Osteoblast (primary cell): Measurements from ENCODE around the gene SIGLEC11. TPM values are rescaled to one million over a fixed set of nuclear protein-coding genes. Genes with fewer than 3 reads are reported as not detected.

Experiments used
- DNase-seq: peaks from one replicate; pipeline ENCODE4 v3.0.0; 2011; ENCODE audit warnings: low spot score, mixed read lengths; ENCODE audit not compliant: insufficient read length; ENCODE audit errors: missing footprints
- H2AFZ ChIP-seq: 2 replicates; pipeline ENCODE4 v1.6.0; 2011; ENCODE audit warnings: mild to moderate bottlenecking, low read length
- H3K27ac ChIP-seq: 2 replicates; pipeline ENCODE4 v1.5.1; 2011; ENCODE audit warnings: mild to moderate bottlenecking, low read depth, low read length, moderate library complexity
- H3K27me3 ChIP-seq: 2 replicates; pipeline ENCODE4 v1.6.0; 2012; ENCODE audit warnings: mild to moderate bottlenecking, control low read depth, inconsistent platforms, low read length, moderate library complexity; ENCODE audit not compliant: insufficient read depth
- H3K36me3 ChIP-seq: 2 replicates; pipeline ENCODE4 v1.5.1; 2011; ENCODE audit warnings: mild to moderate bottlenecking, low read length, control low read depth, moderate library complexity; ENCODE audit not compliant: insufficient read depth
- H3K4me1 ChIP-seq: 2 replicates; pipeline ENCODE4 v1.5.1; 2011; ENCODE audit warnings: mild to moderate bottlenecking, low read length, control low read depth, moderate library complexity; ENCODE audit not compliant: insufficient read depth
- H3K4me2 ChIP-seq: 2 replicates; pipeline ENCODE4 v1.6.0; 2011; ENCODE audit warnings: mild to moderate bottlenecking, low read length; ENCODE audit not compliant: insufficient read depth
- H3K4me3 ChIP-seq: fragments of 200-600 bp; sonication (generic); 3 replicates; pipeline ENCODE4 v1.5.1; 2012; ENCODE audit warnings: mild to moderate bottlenecking, low read length, inconsistent platforms; ENCODE audit not compliant: insufficient read depth
- H3K79me2 ChIP-seq: 2 replicates; pipeline ENCODE4 v1.6.0; 2012; ENCODE audit warnings: mild to moderate bottlenecking, low read length, control low read depth, inconsistent platforms; ENCODE audit not compliant: insufficient read depth
- H3K9me3 ChIP-seq: 2 replicates; pipeline ENCODE4 v1.5.1; 2011; ENCODE audit warnings: low read depth, low read length, control low read depth
- H4K20me1 ChIP-seq: 2 replicates; pipeline ENCODE4 v1.6.0; 2012; ENCODE audit warnings: mild to moderate bottlenecking, low read length, control low read depth; ENCODE audit not compliant: insufficient read depth
- CTCF ChIP-seq: IDR thresholded peaks from 2 replicates; pipeline ENCODE4 v1.5.1; 2011; ENCODE audit warnings: mild to moderate bottlenecking, low read depth, low read length, moderate library complexity; ENCODE audit errors: extremely low read depth
- total RNA-seq: library from RNA; depleted of rRNA; stranded (reverse); fragments of >200 nt; gene quantifications from 2 replicates; pipeline ENCODE4 v1.2.3, GENCODE V29; 2012

The SIGLEC11 gene
- total RNA-seq, 1 donor: under 0.01 TPM

GRCh38 chr19:49986354-49986753 lies 25.4 kb upstream of the SIGLEC11 start:
- H3K4me1 ChIP-seq: no peaks in the 10 kb centered on the region
- H3K4me2 ChIP-seq: no peak overlapping the region
- TF ChIP-seq CTCF: no peak
- no peak for DNase-seq
- H4K20me1 ChIP-seq: peaks cover 49% of the 10 kb centered on the region
- H3K27me3 ChIP-seq: no peaks in the 10 kb centered on the region
- peaks cover 21% of the 10 kb centered on the region for H3K36me3 ChIP-seq
- H3K4me3 ChIP-seq: no peak overlapping the region
- H3K9me3 ChIP-seq: no peaks in the 10 kb centered on the region
- H2AFZ ChIP-seq: no peak overlapping the region
- no peak overlapping the region for H3K27ac ChIP-seq
- H3K79me2 ChIP-seq: no peaks in the 10 kb centered on the region

GRCh38 chr19:49985871-49986270 lies 24.9 kb upstream of the SIGLEC11 start:
- TF ChIP-seq CTCF: no peak
- H3K4me3 ChIP-seq: no peak overlapping the region
- H2AFZ ChIP-seq: no peak overlapping the region
- DNase-seq: no peak
- H3K4me2 ChIP-seq: no peak overlapping the region
- no peaks in the 10 kb centered on the region for H3K9me3 ChIP-seq
- no peak overlapping the region for H3K27ac ChIP-seq
- no peaks in the 10 kb centered on the region for H3K27me3 ChIP-seq
- H3K4me1 ChIP-seq: no peaks in the 10 kb centered on the region
- peaks cover 16% of the 10 kb centered on the region for H3K36me3 ChIP-seq
- H3K79me2 ChIP-seq: no peaks in the 10 kb centered on the region
- peaks cover 49% of the 10 kb centered on the region for H4K20me1 ChIP-seq

- H2AFZ ChIP-seq: no peak overlapping the region
Observed at GRCh38 chr19:49984491-49984890, 23.5 kb upstream of the SIGLEC11 start.

GRCh38 chr19:49983645-49984229 lies 22.8 kb upstream of the SIGLEC11 start:
- Histone ChIP-seq H4K20me1 (peaks cover 54% of the 10 kb centered on the region), H3K4me3 (no peak overlapping the region), H3K9me3 (no peaks in the 10 kb centered on the region), H3K4me2 (no peak overlapping the region), H3K4me1 (no peaks in the 10 kb centered on the region), H3K27ac (no peak overlapping the region), H2AFZ (no peak overlapping the region), H3K27me3 (no peaks in the 10 kb centered on the region), H3K79me2 (no peaks in the 10 kb centered on the region), H3K36me3 (peaks cover 14% of the 10 kb centered on the region)
- TF ChIP-seq CTCF: peak; percentile 89
- no peak for DNase-seq

More at GRCh38 chr19:49984491-49984890, 23.5 kb upstream of the SIGLEC11 start:
- H3K4me2 ChIP-seq: no peak overlapping the region
- H3K36me3 ChIP-seq: peaks cover 14% of the 10 kb centered on the region
- H4K20me1 ChIP-seq: peaks cover 51% of the 10 kb centered on the region
- H3K9me3 ChIP-seq: no peaks in the 10 kb centered on the region
- no peak overlapping the region for H3K4me3 ChIP-seq
- no peak for TF ChIP-seq CTCF
- H3K27me3 ChIP-seq: no peaks in the 10 kb centered on the region
- no peaks in the 10 kb centered on the region for H3K4me1 ChIP-seq
- DNase-seq: no peak
- no peak overlapping the region for H3K27ac ChIP-seq
- no peaks in the 10 kb centered on the region for H3K79me2 ChIP-seq
